MM.1S (cell line): ENCODE measurements around the gene C19orf67.

ENCODE experiments used
- EZH2phosphoT487 ChIP-seq: fragments of 300-600 bp; sonication (generic); IDR thresholded peaks from 2 replicates; pipeline ENCODE4 v1.6.1; 2018; ENCODE audit warnings: antibody characterized with exemption, low read length
- TF ChIP-seq, protein P1 (sequence below): fragments of 300-600 bp; sonication (generic); IDR thresholded peaks from 2 replicates; pipeline ENCODE4 v1.5.1; 2016; ENCODE audit warnings: antibody characterized with exemption, low read length, mixed read lengths

DNA sequence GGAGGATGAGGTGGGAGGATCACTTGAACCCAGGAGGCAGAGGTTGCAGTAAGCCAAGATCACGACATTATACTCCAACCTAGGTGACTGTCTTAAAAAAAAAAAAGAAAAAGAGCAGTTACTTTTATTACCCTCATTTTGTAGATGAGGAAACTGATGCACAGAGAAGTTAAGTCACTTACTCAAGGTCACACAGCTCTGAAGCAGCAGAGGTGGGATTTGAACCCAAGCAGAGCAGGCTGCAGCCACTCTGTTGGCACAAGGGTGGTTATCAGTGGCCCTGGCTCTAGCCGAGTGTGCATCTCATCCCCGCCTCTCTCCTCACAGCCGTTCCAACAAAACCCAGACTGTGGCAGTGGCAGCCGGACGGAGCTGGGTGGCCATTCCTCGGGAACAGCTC lies 46.4 kb downstream of the C19orf67 start:
- TF ChIP-seq, protein P1, sequence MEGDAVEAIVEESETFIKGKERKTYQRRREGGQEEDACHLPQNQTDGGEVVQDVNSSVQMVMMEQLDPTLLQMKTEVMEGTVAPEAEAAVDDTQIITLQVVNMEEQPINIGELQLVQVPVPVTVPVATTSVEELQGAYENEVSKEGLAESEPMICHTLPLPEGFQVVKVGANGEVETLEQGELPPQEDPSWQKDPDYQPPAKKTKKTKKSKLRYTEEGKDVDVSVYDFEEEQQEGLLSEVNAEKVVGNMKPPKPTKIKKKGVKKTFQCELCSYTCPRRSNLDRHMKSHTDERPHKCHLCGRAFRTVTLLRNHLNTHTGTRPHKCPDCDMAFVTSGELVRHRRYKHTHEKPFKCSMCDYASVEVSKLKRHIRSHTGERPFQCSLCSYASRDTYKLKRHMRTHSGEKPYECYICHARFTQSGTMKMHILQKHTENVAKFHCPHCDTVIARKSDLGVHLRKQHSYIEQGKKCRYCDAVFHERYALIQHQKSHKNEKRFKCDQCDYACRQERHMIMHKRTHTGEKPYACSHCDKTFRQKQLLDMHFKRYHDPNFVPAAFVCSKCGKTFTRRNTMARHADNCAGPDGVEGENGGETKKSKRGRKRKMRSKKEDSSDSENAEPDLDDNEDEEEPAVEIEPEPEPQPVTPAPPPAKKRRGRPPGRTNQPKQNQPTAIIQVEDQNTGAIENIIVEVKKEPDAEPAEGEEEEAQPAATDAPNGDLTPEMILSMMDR = no peak
- no peak for TF ChIP-seq EZH2phosphoT487
